ENCODE results near the gene KIF21A. TPM values are rescaled to one million over a fixed set of nuclear protein-coding genes. Genes with fewer than 3 reads are reported as not detected.
A peak's percentile ranks its signal among the peaks of the same experiment; 100 is the strongest.

The KIF21A gene
- total RNA-seq, 1 donor from 2014 or later = 24.4 TPM

DNA sequence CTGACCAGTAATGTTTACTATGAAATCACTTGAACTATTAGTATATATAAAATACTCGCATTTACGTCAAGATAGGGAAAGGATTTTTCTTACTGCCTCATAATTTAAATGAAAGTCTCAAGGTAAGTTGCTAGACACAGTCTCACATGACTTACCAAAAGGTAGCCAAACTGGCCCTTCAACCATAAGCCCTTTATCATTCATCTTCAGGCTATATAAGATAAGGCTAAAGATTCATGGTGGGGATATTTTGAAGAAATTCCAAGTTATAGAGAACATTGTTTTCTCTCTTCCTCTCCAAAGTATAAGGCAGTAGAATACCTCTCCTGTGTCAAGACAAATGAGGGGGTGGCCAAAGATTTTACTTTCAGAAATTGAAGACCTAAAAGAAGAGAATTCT, 23.4 kb downstream of the KIF21A start:
- H3K27me3 Mint-ChIP-seq (ENCODE audit: low read depth) = no peaks in the 10 kb centered on the region
- H3K36me3 Mint-ChIP-seq = peaks cover 2% of the 10 kb centered on the region
- TF ChIP-seq, protein P1, sequence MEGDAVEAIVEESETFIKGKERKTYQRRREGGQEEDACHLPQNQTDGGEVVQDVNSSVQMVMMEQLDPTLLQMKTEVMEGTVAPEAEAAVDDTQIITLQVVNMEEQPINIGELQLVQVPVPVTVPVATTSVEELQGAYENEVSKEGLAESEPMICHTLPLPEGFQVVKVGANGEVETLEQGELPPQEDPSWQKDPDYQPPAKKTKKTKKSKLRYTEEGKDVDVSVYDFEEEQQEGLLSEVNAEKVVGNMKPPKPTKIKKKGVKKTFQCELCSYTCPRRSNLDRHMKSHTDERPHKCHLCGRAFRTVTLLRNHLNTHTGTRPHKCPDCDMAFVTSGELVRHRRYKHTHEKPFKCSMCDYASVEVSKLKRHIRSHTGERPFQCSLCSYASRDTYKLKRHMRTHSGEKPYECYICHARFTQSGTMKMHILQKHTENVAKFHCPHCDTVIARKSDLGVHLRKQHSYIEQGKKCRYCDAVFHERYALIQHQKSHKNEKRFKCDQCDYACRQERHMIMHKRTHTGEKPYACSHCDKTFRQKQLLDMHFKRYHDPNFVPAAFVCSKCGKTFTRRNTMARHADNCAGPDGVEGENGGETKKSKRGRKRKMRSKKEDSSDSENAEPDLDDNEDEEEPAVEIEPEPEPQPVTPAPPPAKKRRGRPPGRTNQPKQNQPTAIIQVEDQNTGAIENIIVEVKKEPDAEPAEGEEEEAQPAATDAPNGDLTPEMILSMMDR (IDR thresholded peaks at IDR 0.05; ENCODE audit: unreplicated experiment) = no peak
- H3K4me1 Mint-ChIP-seq = peaks cover 8% of the 10 kb centered on the region
- H3K4me3 Mint-ChIP-seq = no peak overlapping the region
- no peak overlapping the region for H3K27ac Mint-ChIP-seq
- no peak for DNase-seq (ENCODE audit: low spot score in 2 of 2, unreplicated experiment in 2 of 2)
- H3K9me3 Mint-ChIP-seq = no peaks in the 10 kb centered on the region

DNA sequence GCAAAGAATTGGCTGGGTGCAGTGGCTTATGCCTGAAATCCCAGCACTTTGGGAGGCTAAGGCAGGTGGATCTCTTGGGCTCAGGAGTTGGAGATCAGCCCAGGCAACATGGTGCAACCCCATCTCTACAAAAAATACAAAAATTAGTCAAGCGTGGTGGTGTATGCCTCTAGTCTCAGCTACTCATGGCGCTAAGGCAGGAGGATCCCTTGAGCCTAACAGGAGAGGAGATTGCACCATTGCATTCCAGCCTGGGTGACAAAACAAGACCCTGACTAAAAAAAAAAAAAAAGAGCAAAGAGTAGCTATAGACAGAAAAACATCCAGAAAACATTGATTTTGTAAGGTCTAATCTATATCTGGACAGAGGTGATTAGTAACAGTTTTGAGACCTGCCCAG, 25.0 kb downstream of the KIF21A start:
- no peak overlapping the region for H3K4me3 Mint-ChIP-seq
- no peaks in the 10 kb centered on the region for H3K9me3 Mint-ChIP-seq
- H3K27me3 Mint-ChIP-seq (ENCODE audit: low read depth) = no peaks in the 10 kb centered on the region
- TF ChIP-seq, protein P1 (IDR thresholded peaks at IDR 0.05; ENCODE audit: unreplicated experiment) = no peak
- H3K36me3 Mint-ChIP-seq = peaks cover 2% of the 10 kb centered on the region
- peaks cover 22% of the 10 kb centered on the region for H3K4me1 Mint-ChIP-seq
- no peak for DNase-seq (ENCODE audit: low spot score in 2 of 2, unreplicated experiment in 2 of 2)
- H3K27ac Mint-ChIP-seq = no peak overlapping the region

DNA sequence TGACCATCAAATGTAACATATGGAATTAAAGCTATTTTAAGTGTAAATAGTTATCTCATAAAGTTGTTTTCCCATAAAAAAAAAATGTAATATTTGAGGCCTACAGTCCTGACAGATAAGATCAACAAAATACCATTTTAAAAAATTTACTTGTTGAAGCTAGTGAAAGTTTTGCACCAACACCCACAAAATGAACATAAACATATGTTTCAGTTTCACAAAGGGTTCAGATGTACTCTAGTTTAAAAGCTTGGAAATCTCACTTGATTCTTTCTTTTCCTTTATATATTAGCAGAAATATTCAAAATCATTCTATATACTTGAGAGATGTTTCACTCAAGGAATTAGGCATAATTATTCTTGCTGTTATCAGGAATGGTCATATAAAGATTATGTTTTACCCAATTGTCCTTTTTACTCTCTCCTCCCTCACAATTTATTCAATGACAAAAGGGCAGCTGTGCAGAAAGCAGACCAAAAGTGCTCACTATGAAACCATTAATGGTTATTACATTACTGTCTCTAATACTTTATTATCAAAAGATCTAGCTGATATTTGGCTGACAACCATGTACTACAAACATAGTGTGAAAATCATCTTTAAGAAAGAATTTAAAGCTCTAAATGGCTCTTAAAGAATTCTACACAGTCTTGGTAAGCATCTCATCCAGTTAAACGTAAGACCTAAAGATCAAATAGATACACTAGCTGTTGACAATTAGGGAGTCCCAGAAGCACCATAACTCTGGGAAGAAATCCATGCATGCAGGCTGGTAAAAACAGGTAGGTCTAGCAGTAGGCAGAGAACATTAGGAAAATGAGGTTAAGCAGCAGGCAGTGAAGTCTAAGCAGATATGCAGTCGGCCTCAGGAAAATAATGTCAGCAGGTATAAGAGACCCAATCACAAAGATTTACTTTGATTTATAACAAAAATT, 28.8 kb downstream of the KIF21A start:
- peaks cover 29% of the 10 kb centered on the region for H3K4me1 Mint-ChIP-seq
- no peaks in the 10 kb centered on the region for H3K36me3 Mint-ChIP-seq
- no peak for DNase-seq (ENCODE audit: low spot score in 2 of 2, unreplicated experiment in 2 of 2)
- H3K27ac Mint-ChIP-seq = peak overlapping the region; percentile 23
- TF ChIP-seq, protein P1 (IDR thresholded peaks at IDR 0.05; ENCODE audit: unreplicated experiment) = no peak
- no peaks in the 10 kb centered on the region for H3K27me3 Mint-ChIP-seq (ENCODE audit: low read depth)
- H3K4me3 Mint-ChIP-seq = no peak overlapping the region
- no peaks in the 10 kb centered on the region for H3K9me3 Mint-ChIP-seq

DNA sequence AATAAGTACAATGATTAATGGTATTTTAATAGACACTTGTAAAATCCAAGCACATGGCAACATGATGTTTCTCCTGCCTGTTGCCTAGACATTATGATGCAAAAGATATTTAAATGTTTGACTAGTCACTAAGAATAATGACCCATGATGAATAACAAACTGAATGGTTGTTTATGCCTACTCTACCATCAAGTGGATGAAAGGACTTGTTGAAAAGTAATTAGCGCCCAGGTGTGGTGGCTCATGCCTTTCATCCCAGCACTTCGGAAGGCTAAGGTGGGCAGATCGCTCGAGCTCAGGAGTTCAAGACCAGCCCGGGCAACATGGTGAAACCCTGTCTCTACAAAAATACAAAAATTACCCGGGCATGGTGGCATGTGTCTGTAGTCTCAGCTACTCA, 30.7 kb downstream of the KIF21A start:
- Mint-ChIP-seq H3K27ac (no peak overlapping the region), H3K9me3 (no peaks in the 10 kb centered on the region), H3K4me3 (no peak overlapping the region), H3K4me1 (peaks cover 31% of the 10 kb centered on the region), H3K27me3 (ENCODE audit: low read depth) (no peaks in the 10 kb centered on the region), H3K36me3 (peaks cover 2% of the 10 kb centered on the region)
- TF ChIP-seq, protein P1 (IDR thresholded peaks at IDR 0.05; ENCODE audit: unreplicated experiment) = no peak
- DNase-seq (ENCODE audit: low spot score in 2 of 2, unreplicated experiment in 2 of 2) = no peak

DNA sequence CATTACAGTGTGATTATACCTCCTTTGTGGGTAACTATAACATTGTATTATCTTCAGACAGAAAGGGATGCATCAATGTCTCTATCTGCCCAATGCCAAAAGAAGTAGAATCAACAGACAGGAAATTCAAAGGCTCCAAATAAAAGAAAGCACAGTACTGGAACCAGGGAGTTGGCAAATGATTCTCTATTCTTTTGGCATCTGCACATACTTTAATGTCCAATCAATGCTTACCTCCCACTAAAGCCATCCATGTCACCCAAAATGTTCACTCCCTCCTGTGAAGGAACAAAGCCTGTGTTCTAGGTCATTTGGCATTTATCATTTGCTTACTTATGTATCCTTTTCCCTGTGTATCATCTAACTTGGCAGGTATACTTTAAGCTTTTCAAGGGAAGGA, 36.7 kb downstream of the KIF21A start:
- TF ChIP-seq, protein P1 (IDR thresholded peaks at IDR 0.05; ENCODE audit: unreplicated experiment) = no peak
- peaks cover 29% of the 10 kb centered on the region for H3K4me1 Mint-ChIP-seq
- H3K27ac Mint-ChIP-seq = no peak overlapping the region
- no peaks in the 10 kb centered on the region for H3K9me3 Mint-ChIP-seq
- no peaks in the 10 kb centered on the region for H3K27me3 Mint-ChIP-seq (ENCODE audit: low read depth)
- no peak overlapping the region for H3K4me3 Mint-ChIP-seq
- peaks cover 2% of the 10 kb centered on the region for H3K36me3 Mint-ChIP-seq
- DNase-seq (ENCODE audit: low spot score in 2 of 2, unreplicated experiment in 2 of 2) = no peak

Measured in mesothelial cell of epicardium (in vitro differentiated cells).